Choroid plexus epithelial cell (primary cell): ENCODE results near the gene VTI1A.

Source experiments
- DNase-seq: peaks from one replicate; pipeline ENCODE4 v3.0.0-alpha.2; 2010; ENCODE audit warnings: low read depth
- H3K4me3 ChIP-seq: 2 replicates; pipeline ENCODE4 v1.5.1; 2011; ENCODE audit warnings: low read depth, mild to moderate bottlenecking, control low read depth, low read length, moderate library complexity
- CTCF ChIP-seq: conservative IDR thresholded peaks from 2 replicates; pipeline ENCODE4 v1.5.1; 2011; ENCODE audit warnings: low read depth, mild to moderate bottlenecking, control low read depth, inconsistent platforms, low read length, moderate library complexity

VTI1A gene

GRCh38 chr10:112466802-112467201 is 19.8 kb downstream of the VTI1A start:
- H3K4me3 ChIP-seq = no peak overlapping the region
- TF ChIP-seq CTCF = no peak
- DNase-seq = no peak

GRCh38 chr10:112467541-112468075 is 20.6 kb downstream of the VTI1A start:
- no peak for TF ChIP-seq CTCF
- peak; percentile 27 for DNase-seq
- no peak overlapping the region for H3K4me3 ChIP-seq

GRCh38 chr10:112471878-112472487 is 25.0 kb downstream of the VTI1A start:
- H3K4me3 ChIP-seq = no peak overlapping the region
- DNase-seq = peak; percentile 81
- peak; percentile 64 for TF ChIP-seq CTCF

GRCh38 chr10:112475575-112476218 is 28.7 kb downstream of the VTI1A start:
- H3K4me3 ChIP-seq = no peak overlapping the region
- peak; percentile 39 for DNase-seq
- TF ChIP-seq CTCF = peak; percentile 51

GRCh38 chr10:112481602-112482001 is 34.6 kb downstream of the VTI1A start:
- no peak overlapping the region for H3K4me3 ChIP-seq
- TF ChIP-seq CTCF = no peak
- no peak for DNase-seq

GRCh38 chr10:112484399-112484798 is 37.4 kb downstream of the VTI1A start:
- DNase-seq = no peak
- no peak overlapping the region for H3K4me3 ChIP-seq

More at GRCh38 chr10:112484399-112484798, 37.4 kb downstream of the VTI1A start:
- no peak for TF ChIP-seq CTCF
